Suprapubic skin (tissue), 4 donors: ENCODE measurements around the gene SLC37A4. TPM values are rescaled to one million over a fixed set of nuclear protein-coding genes. Genes with fewer than 3 reads are reported as not detected.
"Not testable (repeated sequence)": the region's sequence is repeated elsewhere in the genome, so short reads cannot be mapped to it uniquely, and the experiment has no call there.

Experiments used
- DNase-seq, 2 donors: peaks; one replicate each; pipeline ENCODE4 v3.0.0-alpha.2; 2019; ENCODE audit warnings: low spot score in 2 of 2
- H3K27ac ChIP-seq: fragments of 200-600 bp; sonication (generic); one replicate; pipeline ENCODE4 v1.5.1; 2019
- H3K27me3 ChIP-seq: fragments of 200-600 bp; sonication (generic); one replicate; pipeline ENCODE4 v1.5.1; 2019
- H3K36me3 ChIP-seq: fragments of 200-600 bp; sonication (generic); one replicate; pipeline ENCODE4 v1.5.1; 2019
- H3K4me1 ChIP-seq: fragments of 200-600 bp; sonication (generic); one replicate; pipeline ENCODE4 v1.5.1; 2019
- H3K4me3 ChIP-seq: fragments of 200-600 bp; sonication (generic); one replicate; pipeline ENCODE4 v1.5.1; 2019; ENCODE audit warnings: mild to moderate bottlenecking
- H3K9me3 ChIP-seq: fragments of 200-600 bp; sonication (generic); one replicate; pipeline ENCODE4 v1.5.1; 2019
- EP300 ChIP-seq: sonication (generic); formaldehyde crosslinking; IDR thresholded peaks from one replicate; pipeline ENCODE4 v1.6.1; 2017; ENCODE audit warnings: antibody characterized with exemption
- POLR2A ChIP-seq, 2 donors: fragments of 450-650 bp; IDR thresholded peaks; one replicate each; pipeline ENCODE4 v1.6.1; 2017; ENCODE audit warnings: antibody characterized with exemption in 2 of 2, mild to moderate bottlenecking in 2 of 2, moderate library complexity in 2 of 2
- POLR2AphosphoS5 ChIP-seq, 3 donors: sonication (generic); formaldehyde crosslinking; IDR thresholded peaks; one replicate each; pipeline ENCODE4 v1.6.1; 2017; ENCODE audit warnings: antibody characterized with exemption in 3 of 3
- WGBS: methylation state at CpG from one replicate; pipeline ENCODE4 v1.1.5; 2018; 5-methylcytosine and 5-hydroxymethylcytosine counted together
- total RNA-seq, 4 donors: library from RNA; depleted of rRNA; stranded (reverse); fragments of >200 nt; gene quantifications; one replicate each; pipeline ENCODE4 v1.1.0, GENCODE V29; 2016
- TF ChIP-seq, protein P1 (sequence below), 2 donors: fragments of 200-600 bp in 1 of 2; fragments of 450-650 bp in 1 of 2; sonication (generic) in 1 of 2; IDR thresholded peaks; one replicate each; pipeline ENCODE4 v1.5.1; 2016 to 2019; ENCODE audit warnings: antibody characterized with exemption in 2 of 2, mild to moderate bottlenecking in 1 of 2, moderate library complexity in 1 of 2

SLC37A4 gene
- total RNA-seq, 4 donors from 2014 or later, result 17.8 to 24.5 (median 20.5) TPM

DNA sequence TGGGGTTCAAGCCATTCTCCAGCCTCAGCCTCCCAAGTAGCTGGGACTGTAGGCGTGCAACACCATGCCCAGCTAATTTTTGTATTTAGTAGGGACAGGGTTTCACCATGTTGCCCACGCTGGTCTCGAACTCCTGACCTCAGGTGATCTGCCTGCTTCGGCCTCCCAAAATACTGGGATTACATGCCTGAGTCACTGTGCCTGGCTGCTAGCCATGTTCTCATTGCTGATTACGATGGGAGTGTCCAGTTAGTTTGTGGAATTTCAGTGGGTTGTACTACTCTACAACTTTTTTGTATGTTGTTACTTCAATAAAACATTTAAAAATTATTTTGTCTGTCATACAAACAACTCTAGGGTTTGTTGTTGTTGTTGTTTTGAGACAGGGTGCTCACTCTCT, 32.1 kb upstream of the SLC37A4 start:
- no peak overlapping the region for H3K27ac ChIP-seq
- H3K36me3 ChIP-seq, result no peaks in the 10 kb centered on the region
- WGBS, result 48% methylated on average over 5 of the region's 5 CpGs
- H3K27me3 ChIP-seq, result no peaks in the 10 kb centered on the region
- TF ChIP-seq EP300 (no peak), POLR2A (IDR thresholded peaks at IDR 0.05) (no peak), POLR2AphosphoS5 (IDR thresholded peaks at IDR 0.05) (no peak)
- TF ChIP-seq, protein P1, sequence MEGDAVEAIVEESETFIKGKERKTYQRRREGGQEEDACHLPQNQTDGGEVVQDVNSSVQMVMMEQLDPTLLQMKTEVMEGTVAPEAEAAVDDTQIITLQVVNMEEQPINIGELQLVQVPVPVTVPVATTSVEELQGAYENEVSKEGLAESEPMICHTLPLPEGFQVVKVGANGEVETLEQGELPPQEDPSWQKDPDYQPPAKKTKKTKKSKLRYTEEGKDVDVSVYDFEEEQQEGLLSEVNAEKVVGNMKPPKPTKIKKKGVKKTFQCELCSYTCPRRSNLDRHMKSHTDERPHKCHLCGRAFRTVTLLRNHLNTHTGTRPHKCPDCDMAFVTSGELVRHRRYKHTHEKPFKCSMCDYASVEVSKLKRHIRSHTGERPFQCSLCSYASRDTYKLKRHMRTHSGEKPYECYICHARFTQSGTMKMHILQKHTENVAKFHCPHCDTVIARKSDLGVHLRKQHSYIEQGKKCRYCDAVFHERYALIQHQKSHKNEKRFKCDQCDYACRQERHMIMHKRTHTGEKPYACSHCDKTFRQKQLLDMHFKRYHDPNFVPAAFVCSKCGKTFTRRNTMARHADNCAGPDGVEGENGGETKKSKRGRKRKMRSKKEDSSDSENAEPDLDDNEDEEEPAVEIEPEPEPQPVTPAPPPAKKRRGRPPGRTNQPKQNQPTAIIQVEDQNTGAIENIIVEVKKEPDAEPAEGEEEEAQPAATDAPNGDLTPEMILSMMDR (IDR thresholded peaks at IDR 0.05), result no peak
- H3K9me3 ChIP-seq, result no peaks in the 10 kb centered on the region
- no peak for DNase-seq
- peaks cover 25% of the 10 kb centered on the region for H3K4me1 ChIP-seq
- H3K4me3 ChIP-seq, result no peak overlapping the region

GRCh38 chr11:119061256-119061655, 30.6 kb upstream of the SLC37A4 start:
- Histone ChIP-seq H3K4me3 (no peak overlapping the region), H3K4me1 (peaks cover 21% of the 10 kb centered on the region), H3K9me3 (no peaks in the 10 kb centered on the region), H3K36me3 (no peaks in the 10 kb centered on the region), H3K27me3 (no peaks in the 10 kb centered on the region), H3K27ac (no peak overlapping the region)
- no peak for DNase-seq
- TF ChIP-seq POLR2A (IDR thresholded peaks at IDR 0.05) (no peak), EP300 (no peak), POLR2AphosphoS5 (IDR thresholded peaks at IDR 0.05) (no peak)
- TF ChIP-seq, protein P1 (IDR thresholded peaks at IDR 0.05), result no peak
- 96% methylated on average over 3 of the region's 3 CpGs for WGBS

DNA sequence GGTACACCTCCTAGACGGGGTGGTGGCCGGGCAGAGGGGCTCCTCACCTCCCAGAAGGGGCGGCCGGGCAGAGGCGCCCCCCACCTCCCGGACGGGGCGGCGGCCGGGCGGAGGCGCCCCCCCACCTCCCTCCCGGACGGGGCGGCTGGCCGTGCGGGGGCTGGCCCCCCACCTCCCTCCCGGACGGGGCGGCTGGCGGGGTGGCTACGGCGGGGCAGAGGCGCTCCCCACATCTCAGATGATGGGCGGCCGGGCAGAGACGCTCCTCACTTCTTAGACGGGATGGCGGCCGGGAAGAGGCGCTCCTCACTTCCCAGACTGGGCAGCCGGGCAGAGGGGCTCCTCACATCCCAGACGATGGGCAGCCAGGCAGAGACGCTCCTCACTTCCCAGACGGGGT, 28.5 kb upstream of the SLC37A4 start:
- 91% methylated on average over 4 of the region's 35 CpGs for WGBS
- H3K27ac ChIP-seq, H3K4me3 ChIP-seq, DNase-seq, H3K36me3 ChIP-seq, H3K27me3 ChIP-seq, H3K9me3 ChIP-seq: not testable (repeated sequence)
- peaks cover 21% of the 10 kb centered on the region for H3K4me1 ChIP-seq

GRCh38 chr11:119057000-119057769, 26.5 kb upstream of the SLC37A4 start, which contains the start of gene HYOU1:
TSS of gene HYOU1 (minus strand) at chr11:119057205. CDS start at chr11:119056160, 1,045 bp downstream.
- 0% methylated on average over 11 of the region's 79 CpGs for WGBS
- Histone ChIP-seq H3K36me3 (peaks cover 29% of the 10 kb centered on the region), H3K9me3 (no peaks in the 10 kb centered on the region), H3K4me3 (peak within 1 kb of the TSS; percentile 88), H3K27ac (peak within 1 kb of the TSS; percentile 83), H3K4me1 (peaks cover 21% of the 10 kb centered on the region), H3K27me3 (no peaks in the 10 kb centered on the region)
- peak; percentile 98 to 99 for DNase-seq
- no peak for TF ChIP-seq EP300
- TF ChIP-seq, protein P1 (IDR thresholded peaks at IDR 0.05), result peak in 1 of 2 donors; percentile 1
- peak; percentile 34 to 73 for TF ChIP-seq POLR2A (IDR thresholded peaks at IDR 0.05)
- peak in 2 of 3 donors; percentile 10 to 62 for TF ChIP-seq POLR2AphosphoS5 (IDR thresholded peaks at IDR 0.05)

GRCh38 chr11:119056421-119056999, 25.8 kb upstream of the SLC37A4 start:
- WGBS, result 2% methylated on average over 10 of the region's 48 CpGs
- peak in 1 of 2 donors; percentile 75 for DNase-seq
- Histone ChIP-seq H3K9me3 (no peaks in the 10 kb centered on the region), H3K4me1 (peaks cover 21% of the 10 kb centered on the region), H3K36me3 (peaks cover 36% of the 10 kb centered on the region), H3K27ac (peak overlapping the region; percentile 83), H3K27me3 (no peaks in the 10 kb centered on the region), H3K4me3 (peak overlapping the region; percentile 88)
- TF ChIP-seq EP300 (no peak), POLR2AphosphoS5 (IDR thresholded peaks at IDR 0.05) (no peak), POLR2A (IDR thresholded peaks at IDR 0.05) (no peak)
- TF ChIP-seq, protein P1 (IDR thresholded peaks at IDR 0.05), result no peak
